GM19240 (cell line): Measurements from ENCODE around the gene TRIM37.
A peak's percentile ranks its signal among the peaks of the same experiment; 100 is the strongest.

ENCODE experiments used
- DNase-seq: peaks from one replicate; pipeline ENCODE4 v3.0.0; 2011; ENCODE audit warnings: low spot score; ENCODE audit not compliant: insufficient read length

The TRIM37 gene

DNA sequence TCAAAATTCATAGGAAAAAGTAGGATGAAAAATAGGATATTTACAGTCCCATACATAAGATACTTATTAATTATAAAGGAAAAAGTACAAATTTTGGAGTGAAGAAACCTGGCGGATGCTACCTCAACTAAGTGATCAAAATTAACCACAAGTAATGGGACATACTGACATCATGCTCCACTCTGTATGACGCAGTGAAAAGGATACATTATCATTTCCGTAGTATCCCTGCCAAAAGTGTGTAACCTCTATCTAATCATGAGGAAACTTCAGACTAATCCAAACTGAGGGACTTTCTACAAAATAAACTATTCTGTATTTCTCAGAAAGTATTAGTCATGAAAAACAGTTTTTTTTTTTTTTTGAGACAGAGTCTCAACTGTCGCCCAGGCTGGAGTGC, 60.5 kb downstream of the TRIM37 start:
- no peak for DNase-seq

DNA sequence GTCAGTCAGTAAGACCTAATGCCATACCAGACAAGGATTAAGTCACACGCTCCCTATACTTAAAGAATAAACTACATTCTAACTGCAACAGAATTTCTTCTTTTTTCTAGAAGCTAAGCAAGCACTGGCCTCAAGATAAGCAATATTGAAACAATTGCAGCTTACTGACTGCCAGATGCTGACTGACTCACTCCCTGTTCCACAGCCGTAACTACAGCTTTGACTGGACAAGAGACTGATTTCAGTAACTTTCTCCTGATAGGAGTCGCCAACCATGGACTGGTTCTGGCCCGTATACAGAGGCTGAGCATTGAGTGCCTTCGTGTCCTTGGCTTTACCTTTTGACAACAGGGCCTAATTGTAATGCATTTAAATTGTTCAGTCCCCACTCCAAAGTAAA, 67.9 kb downstream of the TRIM37 start:
- no peak for DNase-seq

DNA sequence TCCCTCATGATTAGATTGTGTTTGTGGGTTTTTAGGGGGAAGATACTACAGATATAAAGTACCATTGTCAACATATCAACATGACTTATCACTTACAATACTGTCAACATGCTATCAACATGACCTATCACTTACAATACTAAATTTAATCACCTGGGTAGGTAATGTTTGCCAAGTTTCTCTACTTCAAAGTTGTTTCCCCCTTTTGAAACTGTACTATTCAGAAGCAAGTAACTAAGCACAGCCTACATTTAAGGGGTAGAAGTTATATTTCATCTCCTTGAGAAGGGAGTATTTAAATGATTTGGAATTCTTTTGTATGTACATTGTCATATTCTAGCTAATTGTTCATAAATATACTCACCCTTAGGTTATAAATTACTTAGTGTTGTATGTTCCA, 68.7 kb downstream of the TRIM37 start:
- no peak for DNase-seq

DNA sequence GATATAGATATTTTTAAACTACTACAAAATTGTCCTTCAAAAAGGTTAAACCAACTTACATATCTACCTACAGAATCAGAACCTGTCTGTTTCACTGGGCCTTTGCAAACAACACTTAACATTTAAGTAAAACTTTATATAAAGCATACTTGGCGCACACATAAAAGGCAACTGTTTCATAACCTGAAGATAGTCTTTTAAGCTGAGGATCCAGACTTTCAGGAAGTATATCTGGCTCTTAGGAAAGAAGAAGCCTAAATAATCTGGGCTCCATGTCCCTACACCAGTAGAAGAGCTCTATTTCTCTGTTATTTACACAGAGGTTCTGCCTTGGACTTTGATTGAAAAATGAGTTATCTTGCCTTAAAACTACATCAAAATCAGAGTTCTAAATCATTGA, 75.9 kb downstream of the TRIM37 start:
- no peak for DNase-seq

DNA sequence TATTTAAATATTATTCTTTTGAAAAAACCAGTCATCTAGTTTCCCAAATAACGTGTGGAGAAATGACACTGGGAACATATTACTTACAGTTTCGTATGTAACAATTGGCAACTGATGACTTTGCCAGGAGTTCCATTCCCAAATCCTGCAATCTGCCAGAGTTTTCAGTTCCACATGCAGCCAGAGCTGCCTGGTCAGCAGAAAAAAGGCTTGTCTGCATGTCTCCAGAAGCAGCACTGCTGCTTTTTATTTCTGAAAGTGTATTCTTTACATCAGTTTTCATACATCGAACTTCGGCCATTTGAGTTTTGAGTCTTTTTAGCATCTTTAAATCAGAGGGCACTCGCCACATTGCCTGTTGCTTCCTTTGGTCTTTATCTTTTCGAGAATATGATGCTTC, 78.4 kb downstream of the TRIM37 start:
- DNase-seq = no peak

DNA sequence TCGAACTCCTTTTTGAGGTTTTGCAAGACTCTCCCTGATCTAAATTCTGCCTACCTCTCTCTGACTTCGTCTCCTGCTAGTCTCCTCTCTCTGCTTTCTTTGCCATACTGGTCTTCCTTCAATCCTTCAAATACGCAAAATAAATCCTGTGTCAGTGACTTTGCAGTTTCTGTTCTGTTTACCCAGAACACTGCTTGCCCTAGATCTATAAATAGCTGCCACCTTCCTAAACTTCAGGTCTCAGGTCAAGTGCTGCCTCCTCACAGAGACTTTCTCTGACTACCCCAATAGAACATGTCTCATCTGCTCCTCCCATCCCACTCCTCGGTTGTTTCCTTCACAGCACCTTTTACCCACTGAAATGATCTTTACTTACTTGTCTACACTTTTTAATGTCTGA, 78.9 kb downstream of the TRIM37 start:
- no peak for DNase-seq

DNA sequence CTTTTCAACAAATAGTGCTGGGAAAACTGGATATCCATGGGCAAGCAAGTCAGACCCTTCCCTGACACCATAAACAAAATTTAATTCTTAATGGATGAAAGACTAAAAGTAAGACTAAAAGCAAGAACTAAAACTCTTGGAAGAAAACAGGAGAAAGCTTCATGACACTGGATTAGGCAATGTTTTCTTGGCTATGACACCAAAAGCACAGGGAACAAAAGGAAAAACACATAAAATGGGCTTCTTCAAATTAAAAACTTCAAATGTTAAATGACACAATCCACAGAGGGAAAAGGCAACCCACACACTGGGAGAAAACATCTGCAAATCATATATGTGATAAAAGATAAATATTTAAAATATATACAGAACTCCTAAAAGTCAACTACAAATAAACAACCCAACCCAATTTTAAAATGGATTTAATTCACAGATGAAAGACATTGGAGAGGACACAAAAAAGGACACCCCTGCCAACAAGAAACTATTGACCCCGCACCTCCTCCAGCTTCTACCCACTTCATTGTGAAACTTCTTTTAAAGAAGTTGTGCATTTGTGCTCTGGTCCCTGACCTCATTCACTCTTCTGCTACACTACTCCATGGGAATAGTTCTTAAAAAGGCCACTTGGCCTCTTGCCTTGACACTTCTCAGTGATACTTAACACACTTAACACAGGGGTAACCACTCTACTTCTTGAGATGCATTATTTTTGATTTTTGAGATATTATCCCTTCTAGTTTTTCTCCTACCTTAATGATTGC, 80.3 kb downstream of the TRIM37 start:
- DNase-seq = no peak

DNA sequence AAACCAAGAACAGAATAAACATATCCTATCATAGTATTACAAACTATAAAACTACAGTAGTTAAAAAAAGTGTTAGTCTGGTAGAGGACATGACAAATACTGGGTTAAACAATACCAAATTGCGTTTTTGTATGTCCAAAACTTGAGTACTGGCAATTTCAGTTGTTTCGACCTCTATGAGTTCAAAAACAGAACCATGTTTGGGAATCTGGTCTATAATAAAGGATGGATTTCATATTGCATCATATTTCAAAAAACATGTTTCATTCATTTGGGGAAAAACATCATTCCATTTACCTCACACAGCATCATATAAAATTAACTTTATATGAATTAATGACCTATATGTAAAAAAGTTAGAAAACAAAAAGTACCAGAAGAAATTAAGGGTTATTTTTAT, 81.8 kb downstream of the TRIM37 start:
- DNase-seq = no peak

DNA sequence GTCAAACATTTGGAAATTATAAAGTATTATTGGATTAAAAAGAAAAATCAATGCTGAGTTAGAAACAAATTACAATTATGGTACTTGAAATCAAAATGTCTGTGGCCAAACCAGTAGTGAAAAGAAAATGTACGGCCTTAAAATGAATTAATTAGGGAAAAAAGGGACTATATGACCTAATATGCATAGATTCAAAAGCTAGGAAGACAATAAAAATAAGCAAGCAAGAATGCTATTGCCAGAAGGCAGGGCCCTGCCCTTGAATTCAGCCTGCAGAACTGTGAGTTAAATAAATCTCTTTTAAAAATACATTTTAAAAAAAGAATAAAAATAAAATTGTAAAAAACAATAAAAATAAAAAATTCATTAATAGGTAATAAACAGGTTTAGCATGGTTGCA, 88.7 kb downstream of the TRIM37 start:
- no peak for DNase-seq

DNA sequence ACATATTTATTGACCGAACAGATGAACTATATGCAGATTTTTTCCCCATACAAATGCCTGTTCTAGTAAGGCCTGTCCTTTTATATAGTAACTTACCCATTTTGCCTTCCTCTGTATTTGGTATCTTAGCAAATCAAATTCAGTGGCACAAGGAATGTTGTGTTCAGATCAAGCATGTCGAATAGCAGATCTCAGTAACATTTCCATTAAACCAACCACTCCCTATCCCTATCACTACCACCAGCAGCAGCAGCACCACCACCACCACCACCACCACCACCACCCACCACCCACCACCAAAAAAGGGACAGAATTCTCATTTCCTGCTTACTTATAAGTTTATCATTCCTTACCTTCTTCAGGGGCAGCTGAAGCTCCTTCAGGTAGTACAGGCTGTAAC, 94.7 kb downstream of the TRIM37 start:
- no peak for DNase-seq

DNA sequence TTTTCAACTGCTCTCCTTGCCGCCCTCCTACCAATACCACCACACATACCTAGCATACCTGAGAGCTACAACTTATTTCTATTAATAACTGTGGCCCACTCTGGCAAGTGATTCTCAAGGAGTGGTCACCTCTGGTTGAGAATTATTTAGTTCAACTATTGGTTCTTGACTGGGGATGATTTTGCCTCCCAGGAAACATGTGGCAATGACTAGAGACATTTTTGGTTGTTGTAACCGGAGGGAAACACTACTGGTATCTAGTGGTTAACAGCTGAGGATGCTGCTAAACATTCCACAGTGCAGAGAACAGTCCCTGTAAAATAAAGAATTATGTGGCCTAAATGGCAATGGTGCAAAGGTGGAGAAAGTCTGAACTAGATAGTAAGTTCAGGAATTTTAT, 96.7 kb downstream of the TRIM37 start:
- DNase-seq = no peak

DNA sequence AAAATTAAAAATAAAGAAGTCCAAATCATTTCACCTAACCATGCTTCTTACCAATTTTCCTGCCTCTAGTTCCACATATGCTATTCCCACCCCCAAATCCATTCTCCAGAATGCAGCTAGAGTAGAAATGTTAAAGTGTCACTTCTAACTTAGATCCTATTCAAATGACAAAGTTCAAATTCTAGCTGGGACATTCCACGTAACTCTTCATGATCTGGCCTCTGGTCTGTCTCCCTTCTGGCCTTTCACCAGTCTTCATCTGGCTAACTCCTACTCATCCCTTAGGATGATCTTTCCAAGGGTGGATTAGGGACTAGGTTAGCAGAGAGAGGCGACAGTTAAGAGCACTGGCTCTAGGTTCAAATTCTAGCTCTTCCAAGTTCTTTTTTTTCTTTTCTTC, 97.9 kb downstream of the TRIM37 start:
- DNase-seq = no peak

DNA sequence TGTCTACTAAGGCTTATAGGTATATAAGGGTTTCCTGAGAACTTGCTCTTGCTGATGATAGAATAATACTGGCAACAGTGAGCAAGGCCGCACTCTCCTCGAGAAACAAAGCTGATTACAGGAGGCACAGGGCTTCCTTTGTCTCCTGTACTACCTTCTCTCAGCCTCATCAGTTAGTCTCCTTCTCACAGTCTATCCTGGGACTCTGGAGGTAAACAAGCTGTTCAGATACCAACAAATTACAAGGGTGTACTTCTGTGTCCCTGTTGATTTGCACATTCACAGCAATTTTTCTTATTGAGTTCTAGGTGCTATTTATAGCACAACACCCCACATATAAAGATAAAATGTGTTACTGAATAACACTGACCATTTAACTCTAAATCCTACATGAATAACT, 98.7 kb downstream of the TRIM37 start:
- DNase-seq = no peak

DNA sequence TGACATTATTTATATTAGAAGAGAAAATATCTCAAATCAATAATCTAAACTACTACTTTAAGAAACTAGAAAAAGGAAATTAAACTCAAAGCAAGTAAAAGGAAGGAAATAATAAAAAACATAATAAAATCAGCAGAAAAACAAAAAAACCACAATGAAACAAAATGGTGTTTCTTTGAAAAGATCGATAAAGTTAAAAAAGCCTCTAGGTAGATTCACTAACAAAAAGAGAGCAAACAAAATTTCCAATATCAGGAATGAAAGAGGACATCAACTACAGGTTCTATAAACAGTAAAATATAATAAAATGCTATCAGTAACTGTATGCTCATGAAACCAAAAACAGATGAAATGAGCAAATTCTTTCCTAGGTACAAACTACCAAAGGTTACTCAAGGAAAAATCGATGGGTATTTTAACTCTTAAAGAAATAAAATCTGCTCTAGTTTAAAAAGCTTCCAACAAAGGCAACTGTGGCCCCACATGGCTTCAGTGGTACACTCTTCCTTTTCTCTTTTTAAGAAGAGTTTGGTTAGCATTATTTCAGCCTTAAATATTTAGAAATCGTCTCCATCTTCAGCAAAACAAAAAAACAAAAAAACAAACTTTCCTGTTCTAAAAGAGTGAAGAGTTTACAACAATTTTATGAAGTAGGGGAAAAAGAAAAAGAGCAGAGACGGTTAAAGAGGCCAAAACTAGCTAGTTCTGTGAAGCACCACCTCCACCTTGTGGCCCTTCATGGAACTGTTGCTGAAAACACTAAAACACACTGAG, 102.2 kb downstream of the TRIM37 start:
- DNase-seq = peak; percentile 19

DNA sequence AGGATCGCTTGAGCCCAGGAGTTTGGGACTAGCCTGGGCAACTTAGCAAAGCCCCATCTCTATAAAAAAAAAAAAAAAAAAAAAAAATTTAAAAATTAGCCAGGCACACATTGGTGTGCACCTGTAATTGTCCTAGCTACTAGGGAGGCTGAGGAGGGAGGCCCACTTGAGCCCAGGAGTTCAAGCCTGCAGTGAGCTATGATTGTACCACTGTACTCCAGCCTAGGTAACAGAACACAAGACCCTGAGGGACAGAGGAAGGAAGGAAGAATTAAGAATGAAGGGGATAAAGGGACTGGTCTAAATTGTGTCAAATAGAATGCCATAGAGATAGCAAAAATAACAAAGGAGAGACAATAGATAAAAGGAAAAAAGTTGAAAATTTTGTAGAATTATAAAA, 102.8 kb downstream of the TRIM37 start:
- no peak for DNase-seq

DNA sequence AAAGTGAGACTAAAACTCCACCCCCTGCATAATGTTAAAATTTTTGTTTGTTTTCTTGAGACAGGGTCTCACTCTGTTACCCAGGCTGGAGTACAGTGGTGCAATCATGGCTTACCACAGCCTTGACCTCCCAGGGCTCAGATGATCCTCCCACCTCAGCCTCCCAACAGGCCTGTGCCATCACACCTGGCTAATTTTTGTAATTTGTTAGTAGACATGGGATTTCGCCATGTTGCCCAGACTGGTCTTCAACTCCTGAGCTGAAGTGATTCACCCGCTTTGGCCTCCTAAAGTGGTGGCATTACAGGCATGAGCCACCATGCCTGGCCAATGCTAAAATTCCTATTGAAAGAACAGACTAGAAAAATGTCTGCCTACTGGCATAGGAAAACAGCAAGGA, 103.8 kb downstream of the TRIM37 start:
- no peak for DNase-seq

DNA sequence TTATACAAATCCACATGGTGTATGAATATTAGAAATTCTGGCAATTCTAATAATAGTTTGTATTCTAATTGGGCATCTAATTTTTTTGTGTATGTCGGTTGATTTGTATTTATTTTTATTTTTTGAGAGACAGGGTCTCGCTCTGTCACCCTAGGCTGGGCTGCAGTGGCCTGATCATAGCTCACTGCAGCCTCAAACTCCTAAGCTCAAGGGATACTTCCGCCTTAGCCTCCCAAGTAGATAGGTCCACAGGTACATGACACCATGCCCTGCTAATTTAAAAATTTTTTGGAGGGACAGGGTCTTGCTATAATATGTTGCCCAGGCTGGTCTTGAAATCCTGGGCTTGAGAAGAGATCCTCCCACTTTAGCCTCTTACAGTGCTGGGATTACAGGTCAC, 104.6 kb downstream of the TRIM37 start:
- no peak for DNase-seq

DNA sequence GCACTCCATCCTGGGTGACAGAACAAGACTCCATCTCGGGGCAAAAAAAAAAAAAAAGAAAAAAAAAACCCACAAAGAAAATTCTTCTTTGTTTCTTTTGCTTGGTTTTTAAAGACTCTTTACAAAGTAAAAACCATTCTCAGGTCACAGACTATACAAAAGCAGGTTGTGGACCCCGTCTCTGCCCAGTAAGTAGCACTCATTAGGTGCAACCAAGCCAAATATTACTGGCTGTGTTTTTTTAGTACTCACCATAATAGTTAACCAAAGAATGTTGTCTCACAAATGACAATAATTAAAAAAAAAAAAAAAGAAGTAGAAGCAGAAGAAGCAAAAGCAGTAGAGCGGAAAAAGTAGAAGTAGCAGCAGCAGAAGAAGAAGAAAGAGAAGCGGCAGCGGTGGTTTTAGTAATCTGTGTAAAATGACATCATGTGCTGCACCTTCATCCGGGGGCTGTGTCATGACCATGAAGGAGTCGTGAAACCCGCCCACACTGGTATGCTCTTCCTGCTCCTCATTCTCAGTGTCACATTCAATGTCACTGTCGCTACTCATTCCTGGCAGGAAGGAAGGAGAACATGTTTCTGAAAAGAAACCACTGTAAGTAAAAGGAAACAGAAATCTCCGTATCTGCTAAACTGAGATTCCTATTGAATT, 105.4 kb downstream of the TRIM37 start:
- peak; percentile 39 for DNase-seq

DNA sequence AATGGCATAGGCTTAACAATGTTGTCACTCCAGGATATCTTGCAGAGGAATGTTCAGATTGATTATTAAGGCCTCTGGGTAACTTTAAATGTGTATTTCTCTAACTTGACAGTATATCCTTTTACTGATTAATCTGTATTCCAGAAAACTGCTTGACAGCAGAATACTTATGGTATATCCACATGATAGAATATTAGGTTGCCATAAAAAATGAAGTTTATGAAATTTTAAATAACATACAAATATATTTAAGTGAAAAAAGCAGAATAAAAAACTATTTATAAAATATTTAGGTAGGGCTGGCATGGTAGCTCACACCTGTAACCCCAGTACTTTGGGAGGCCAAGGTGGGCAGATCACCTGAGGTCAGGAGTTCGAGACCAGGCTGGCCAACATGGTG, 106.7 kb downstream of the TRIM37 start:
- no peak for DNase-seq

DNA sequence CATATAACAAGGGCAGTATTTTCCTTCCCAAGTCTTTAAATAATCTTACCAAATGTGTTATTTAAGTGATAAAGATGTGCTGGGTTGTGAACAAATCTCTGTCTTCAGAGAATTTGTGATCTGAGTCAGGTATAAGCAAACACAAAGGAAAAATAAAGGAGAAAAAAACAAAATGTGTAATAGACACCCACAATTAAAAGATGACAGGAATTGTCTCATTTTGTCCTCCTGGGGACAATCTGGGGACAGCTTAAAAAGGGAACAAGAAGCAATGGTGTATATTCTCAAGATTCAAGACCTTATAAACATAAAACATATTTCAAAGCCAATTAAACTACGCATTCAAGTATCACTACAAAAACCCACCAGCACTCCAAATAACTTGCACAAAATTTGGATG, 107.2 kb downstream of the TRIM37 start:
- DNase-seq = no peak

DNA sequence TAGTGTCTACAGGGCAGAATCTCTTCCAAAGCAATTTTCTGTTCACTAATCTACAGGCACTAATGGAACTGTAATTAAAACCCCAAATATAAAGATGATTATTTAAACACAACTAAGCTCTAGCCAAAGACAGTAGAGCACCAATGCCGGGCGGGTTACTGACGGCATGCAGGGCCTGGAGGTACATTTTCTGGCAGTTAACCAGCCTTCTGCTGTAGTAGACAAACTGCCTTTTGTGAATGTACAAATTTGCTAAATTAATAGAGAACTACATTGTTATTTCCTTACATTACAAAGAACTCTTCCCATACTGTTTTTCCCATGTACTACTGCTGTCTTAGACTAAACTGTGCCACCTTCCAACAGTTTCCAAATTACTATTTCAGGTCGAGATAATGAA, 107.8 kb downstream of the TRIM37 start:
- no peak for DNase-seq

DNA sequence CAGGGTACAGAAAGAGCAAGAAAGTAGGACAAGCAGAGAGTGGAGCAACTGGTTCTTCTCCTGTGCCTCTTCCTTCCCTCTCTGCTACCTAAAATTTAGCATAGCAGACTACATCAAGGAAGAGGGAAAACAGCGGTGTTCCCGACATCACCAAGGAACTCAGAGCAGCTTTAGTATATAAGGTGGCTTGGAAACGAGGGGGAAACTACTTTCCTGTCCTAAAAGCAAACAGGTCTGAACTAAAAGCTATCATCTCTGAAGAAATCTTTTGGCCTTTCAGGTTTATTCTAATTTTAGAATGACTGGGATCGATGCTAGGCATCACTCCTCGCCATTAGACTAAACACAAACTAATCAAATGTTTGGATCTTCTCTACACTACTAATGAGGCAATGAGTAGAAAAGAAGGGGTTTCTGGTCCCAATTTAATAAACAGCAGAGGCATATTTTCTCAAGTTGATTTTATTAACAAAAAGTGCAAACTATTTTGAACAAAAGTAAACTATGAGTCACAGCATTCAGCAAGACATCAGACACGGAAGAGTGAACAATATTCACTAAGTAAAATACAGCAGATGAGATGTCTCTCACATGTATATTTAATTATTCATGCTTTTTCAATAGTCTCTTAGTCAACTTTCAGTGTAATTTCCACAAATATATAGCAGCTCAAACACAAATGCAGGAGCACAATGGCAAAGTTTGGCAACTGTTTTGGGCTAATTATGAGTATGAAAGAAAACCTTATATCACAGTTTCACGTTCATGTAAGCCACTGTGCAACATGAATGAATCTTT, 108.7 kb downstream of the TRIM37 start:
- DNase-seq = no peak
